Suprapubic skin (tissue), 4 donors: ENCODE data around the gene SYPL1.

Experiments used
- POLR2A ChIP-seq, 2 donors: fragments of 450-650 bp; IDR thresholded peaks; one replicate each; pipeline ENCODE4 v1.6.1; 2017; ENCODE audit warnings: antibody characterized with exemption in 2 of 2, mild to moderate bottlenecking in 2 of 2, moderate library complexity in 2 of 2
- POLR2AphosphoS5 ChIP-seq, 3 donors: sonication (generic); formaldehyde crosslinking; IDR thresholded peaks; one replicate each; pipeline ENCODE4 v1.6.1; 2017; ENCODE audit warnings: antibody characterized with exemption in 3 of 3
- TF ChIP-seq, protein P1 (sequence below), 2 donors: fragments of 200-600 bp in 1 of 2; fragments of 450-650 bp in 1 of 2; sonication (generic) in 1 of 2; IDR thresholded peaks; one replicate each; pipeline ENCODE4 v1.5.1; 2016 to 2019; ENCODE audit warnings: antibody characterized with exemption in 2 of 2, mild to moderate bottlenecking in 1 of 2, moderate library complexity in 1 of 2

DNA sequence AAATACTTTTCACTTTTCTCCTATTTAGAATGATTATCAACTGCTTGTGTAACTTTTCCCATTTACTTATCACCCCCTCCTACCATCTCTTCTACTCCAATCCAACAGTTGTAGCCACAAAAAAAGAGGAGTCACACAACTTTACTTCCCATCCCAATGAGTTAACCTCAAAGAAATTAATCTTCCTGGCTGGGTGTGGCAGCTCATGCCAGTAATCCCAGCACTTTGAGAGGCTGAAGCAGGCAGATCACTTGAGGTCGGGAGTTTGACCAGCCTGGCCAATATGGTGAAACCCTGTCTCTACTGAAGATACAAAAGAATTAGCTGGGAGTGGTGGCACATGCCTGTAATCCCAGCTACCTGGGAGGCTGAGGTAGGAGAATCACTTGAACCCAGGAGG is 19.9 kb downstream of the SYPL1 start:
- no peak for TF ChIP-seq POLR2AphosphoS5 (IDR thresholded peaks at IDR 0.05)
- TF ChIP-seq POLR2A (IDR thresholded peaks at IDR 0.05): no peak
- TF ChIP-seq, protein P1, sequence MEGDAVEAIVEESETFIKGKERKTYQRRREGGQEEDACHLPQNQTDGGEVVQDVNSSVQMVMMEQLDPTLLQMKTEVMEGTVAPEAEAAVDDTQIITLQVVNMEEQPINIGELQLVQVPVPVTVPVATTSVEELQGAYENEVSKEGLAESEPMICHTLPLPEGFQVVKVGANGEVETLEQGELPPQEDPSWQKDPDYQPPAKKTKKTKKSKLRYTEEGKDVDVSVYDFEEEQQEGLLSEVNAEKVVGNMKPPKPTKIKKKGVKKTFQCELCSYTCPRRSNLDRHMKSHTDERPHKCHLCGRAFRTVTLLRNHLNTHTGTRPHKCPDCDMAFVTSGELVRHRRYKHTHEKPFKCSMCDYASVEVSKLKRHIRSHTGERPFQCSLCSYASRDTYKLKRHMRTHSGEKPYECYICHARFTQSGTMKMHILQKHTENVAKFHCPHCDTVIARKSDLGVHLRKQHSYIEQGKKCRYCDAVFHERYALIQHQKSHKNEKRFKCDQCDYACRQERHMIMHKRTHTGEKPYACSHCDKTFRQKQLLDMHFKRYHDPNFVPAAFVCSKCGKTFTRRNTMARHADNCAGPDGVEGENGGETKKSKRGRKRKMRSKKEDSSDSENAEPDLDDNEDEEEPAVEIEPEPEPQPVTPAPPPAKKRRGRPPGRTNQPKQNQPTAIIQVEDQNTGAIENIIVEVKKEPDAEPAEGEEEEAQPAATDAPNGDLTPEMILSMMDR (IDR thresholded peaks at IDR 0.05): no peak
